ENCODE measurements around the gene DTX1.
A peak's percentile ranks its signal among the peaks of the same experiment; 100 is the strongest.

The DTX1 gene

GRCh38 chr12:113130457-113131135 lies 74.1 kb downstream of the DTX1 start (continued):
- no peak for TF ChIP-seq ZNF704 (tag by site-specific recombination; IDR thresholded peaks at IDR 0.05)
- TF ChIP-seq GLIS2 (tag by site-specific recombination; IDR thresholded peaks at IDR 0.05): 0 out of 2 replicates have a peak, but pooled peaks have one; percentile 32
- TF ChIP-seq ZNF350 (tag by site-specific recombination; IDR thresholded peaks at IDR 0.05): no peak
- TF ChIP-seq ZNF518A (tag by site-specific recombination; conservative IDR thresholded peaks at IDR 0.05; ENCODE audit: low read depth): no peak
- no peak for TF ChIP-seq ZNF341 (tag by site-specific recombination; IDR thresholded peaks at IDR 0.05; ENCODE audit: low read depth)
- TF ChIP-seq ZFP3 (tag by site-specific recombination; IDR thresholded peaks at IDR 0.05; ENCODE audit: low read depth): no peak
- no peak for TF ChIP-seq MYNN (tag by site-specific recombination; IDR thresholded peaks at IDR 0.05; ENCODE audit: borderline replicate concordance)
- TF ChIP-seq ZNF785 (tag by site-specific recombination; IDR thresholded peaks at IDR 0.05): no peak
- TF ChIP-seq ZNF175 (tag by site-specific recombination; IDR thresholded peaks at IDR 0.05): no peak
- no peak for TF ChIP-seq ZNF24 (tag by site-specific recombination; IDR thresholded peaks at IDR 0.05)
- TF ChIP-seq ZSCAN23 (tag by site-specific recombination; IDR thresholded peaks at IDR 0.05): no peak
- TF ChIP-seq ZNF488 (tag by site-specific recombination; IDR thresholded peaks at IDR 0.05): no peak
- no peak for TF ChIP-seq ZNF747 (tag by site-specific recombination; IDR thresholded peaks at IDR 0.05)
- TF ChIP-seq ZBTB44 (tag by site-specific recombination; IDR thresholded peaks at IDR 0.05): no peak
- TF ChIP-seq ZNF610 (tag by site-specific recombination; IDR thresholded peaks at IDR 0.05; ENCODE audit: borderline replicate concordance): no peak
- no peak for TF ChIP-seq ZBTB21 (tag by site-specific recombination; IDR thresholded peaks at IDR 0.05)
- TF ChIP-seq ZBTB7A (tag by site-specific recombination; IDR thresholded peaks at IDR 0.05; ENCODE audit: low read depth): no peak
- TF ChIP-seq ZNF274 (IDR thresholded peaks at IDR 0.05; ENCODE audit: low read length): no peak
- no peak for TF ChIP-seq ZNF274 (tag by site-specific recombination; IDR thresholded peaks at IDR 0.05; ENCODE audit: borderline replicate concordance)
- no peak for TF ChIP-seq ZNF169 (tag by site-specific recombination; IDR thresholded peaks at IDR 0.05)
- TF ChIP-seq ZNF114 (tag by site-specific recombination; IDR thresholded peaks at IDR 0.05): no peak
- TF ChIP-seq KLF17 (tag by site-specific recombination; IDR thresholded peaks at IDR 0.05): no peak
- 0 out of 2 replicates have a peak, but pooled peaks have one; percentile 18 for TF ChIP-seq GLIS1 (tag by site-specific recombination; IDR thresholded peaks at IDR 0.05)
- no peak for TF ChIP-seq ZNF664 (tag by site-specific recombination; IDR thresholded peaks at IDR 0.05)
- no peak for TF ChIP-seq ZNF529 (tag by site-specific recombination; IDR thresholded peaks at IDR 0.05; ENCODE audit: insufficient replicate concordance)
- no peak for TF ChIP-seq ZNF121 (tag by site-specific recombination; IDR thresholded peaks at IDR 0.05)
- TF ChIP-seq CTCF (tag by site-specific recombination; IDR thresholded peaks at IDR 0.05): 0 out of 2 replicates have a peak, but pooled peaks have one; percentile 21

Data from HEK293 (cell line).